ENCODE data around the gene PROCA1. TPM values are rescaled to one million over a fixed set of nuclear protein-coding genes. Genes with fewer than 3 reads are reported as not detected.

PROCA1 gene
- total and polyA plus RNA-seq, 9 of the 15 experiments (the other 6 are each of a cell fraction or from before 2014, with no cell fraction given), result 0.78 to 16.2 (median 5.6) TPM

DNA sequence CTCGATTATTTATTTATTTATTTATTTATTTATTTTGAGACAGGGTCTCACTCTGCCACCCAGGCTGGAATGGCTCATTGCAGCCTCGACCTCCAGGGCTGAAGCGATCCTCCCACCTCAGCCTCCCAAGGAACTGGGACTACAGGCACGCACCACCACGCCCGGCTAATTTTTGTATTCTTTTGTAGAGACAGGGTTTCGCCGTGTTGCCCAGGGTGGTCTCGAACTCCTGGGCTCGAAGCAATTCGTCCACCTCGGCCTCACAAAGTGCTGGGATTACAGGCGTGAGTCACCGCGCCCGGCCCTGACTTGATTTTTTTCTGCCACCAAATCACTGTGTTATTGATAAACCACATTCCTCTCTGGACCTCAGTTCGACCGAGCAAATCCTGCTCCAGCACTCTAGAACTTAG lies 7.3 kb upstream of the PROCA1 start (continued):
- TF ChIP-seq, protein P1, sequence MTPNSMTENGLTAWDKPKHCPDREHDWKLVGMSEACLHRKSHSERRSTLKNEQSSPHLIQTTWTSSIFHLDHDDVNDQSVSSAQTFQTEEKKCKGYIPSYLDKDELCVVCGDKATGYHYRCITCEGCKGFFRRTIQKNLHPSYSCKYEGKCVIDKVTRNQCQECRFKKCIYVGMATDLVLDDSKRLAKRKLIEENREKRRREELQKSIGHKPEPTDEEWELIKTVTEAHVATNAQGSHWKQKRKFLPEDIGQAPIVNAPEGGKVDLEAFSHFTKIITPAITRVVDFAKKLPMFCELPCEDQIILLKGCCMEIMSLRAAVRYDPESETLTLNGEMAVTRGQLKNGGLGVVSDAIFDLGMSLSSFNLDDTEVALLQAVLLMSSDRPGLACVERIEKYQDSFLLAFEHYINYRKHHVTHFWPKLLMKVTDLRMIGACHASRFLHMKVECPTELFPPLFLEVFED (CRISPR knock-in tag; conservative IDR thresholded peaks at IDR 0.05), result no peak
- TF ChIP-seq PHF21A (IDR thresholded peaks at IDR 0.05; ENCODE audit: borderline replicate concordance, low read depth), result no peak
- TF ChIP-seq GATAD2A (IDR thresholded peaks at IDR 0.05), result no peak
- TF ChIP-seq, protein P2, sequence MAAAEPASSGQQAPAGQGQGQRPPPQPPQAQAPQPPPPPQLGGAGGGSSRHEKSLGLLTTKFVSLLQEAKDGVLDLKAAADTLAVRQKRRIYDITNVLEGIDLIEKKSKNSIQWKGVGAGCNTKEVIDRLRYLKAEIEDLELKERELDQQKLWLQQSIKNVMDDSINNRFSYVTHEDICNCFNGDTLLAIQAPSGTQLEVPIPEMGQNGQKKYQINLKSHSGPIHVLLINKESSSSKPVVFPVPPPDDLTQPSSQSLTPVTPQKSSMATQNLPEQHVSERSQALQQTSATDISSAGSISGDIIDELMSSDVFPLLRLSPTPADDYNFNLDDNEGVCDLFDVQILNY (CRISPR knock-in tag; IDR thresholded peaks at IDR 0.05), result no peak
- TF ChIP-seq POU5F1 (IDR thresholded peaks at IDR 0.05; ENCODE audit: borderline replicate concordance, low read depth, low read length, partially characterized antibody), result no peak
- TF ChIP-seq, protein P3, sequence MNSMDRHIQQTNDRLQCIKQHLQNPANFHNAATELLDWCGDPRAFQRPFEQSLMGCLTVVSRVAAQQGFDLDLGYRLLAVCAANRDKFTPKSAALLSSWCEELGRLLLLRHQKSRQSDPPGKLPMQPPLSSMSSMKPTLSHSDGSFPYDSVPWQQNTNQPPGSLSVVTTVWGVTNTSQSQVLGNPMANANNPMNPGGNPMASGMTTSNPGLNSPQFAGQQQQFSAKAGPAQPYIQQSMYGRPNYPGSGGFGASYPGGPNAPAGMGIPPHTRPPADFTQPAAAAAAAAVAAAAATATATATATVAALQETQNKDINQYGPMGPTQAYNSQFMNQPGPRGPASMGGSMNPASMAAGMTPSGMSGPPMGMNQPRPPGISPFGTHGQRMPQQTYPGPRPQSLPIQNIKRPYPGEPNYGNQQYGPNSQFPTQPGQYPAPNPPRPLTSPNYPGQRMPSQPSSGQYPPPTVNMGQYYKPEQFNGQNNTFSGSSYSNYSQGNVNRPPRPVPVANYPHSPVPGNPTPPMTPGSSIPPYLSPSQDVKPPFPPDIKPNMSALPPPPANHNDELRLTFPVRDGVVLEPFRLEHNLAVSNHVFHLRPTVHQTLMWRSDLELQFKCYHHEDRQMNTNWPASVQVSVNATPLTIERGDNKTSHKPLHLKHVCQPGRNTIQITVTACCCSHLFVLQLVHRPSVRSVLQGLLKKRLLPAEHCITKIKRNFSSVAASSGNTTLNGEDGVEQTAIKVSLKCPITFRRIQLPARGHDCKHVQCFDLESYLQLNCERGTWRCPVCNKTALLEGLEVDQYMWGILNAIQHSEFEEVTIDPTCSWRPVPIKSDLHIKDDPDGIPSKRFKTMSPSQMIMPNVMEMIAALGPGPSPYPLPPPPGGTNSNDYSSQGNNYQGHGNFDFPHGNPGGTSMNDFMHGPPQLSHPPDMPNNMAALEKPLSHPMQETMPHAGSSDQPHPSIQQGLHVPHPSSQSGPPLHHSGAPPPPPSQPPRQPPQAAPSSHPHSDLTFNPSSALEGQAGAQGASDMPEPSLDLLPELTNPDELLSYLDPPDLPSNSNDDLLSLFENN (IDR thresholded peaks at IDR 0.05; ENCODE audit: low read depth in 2 of 2, low read length in 2 of 2), result no peak
- TF ChIP-seq, protein P4, sequence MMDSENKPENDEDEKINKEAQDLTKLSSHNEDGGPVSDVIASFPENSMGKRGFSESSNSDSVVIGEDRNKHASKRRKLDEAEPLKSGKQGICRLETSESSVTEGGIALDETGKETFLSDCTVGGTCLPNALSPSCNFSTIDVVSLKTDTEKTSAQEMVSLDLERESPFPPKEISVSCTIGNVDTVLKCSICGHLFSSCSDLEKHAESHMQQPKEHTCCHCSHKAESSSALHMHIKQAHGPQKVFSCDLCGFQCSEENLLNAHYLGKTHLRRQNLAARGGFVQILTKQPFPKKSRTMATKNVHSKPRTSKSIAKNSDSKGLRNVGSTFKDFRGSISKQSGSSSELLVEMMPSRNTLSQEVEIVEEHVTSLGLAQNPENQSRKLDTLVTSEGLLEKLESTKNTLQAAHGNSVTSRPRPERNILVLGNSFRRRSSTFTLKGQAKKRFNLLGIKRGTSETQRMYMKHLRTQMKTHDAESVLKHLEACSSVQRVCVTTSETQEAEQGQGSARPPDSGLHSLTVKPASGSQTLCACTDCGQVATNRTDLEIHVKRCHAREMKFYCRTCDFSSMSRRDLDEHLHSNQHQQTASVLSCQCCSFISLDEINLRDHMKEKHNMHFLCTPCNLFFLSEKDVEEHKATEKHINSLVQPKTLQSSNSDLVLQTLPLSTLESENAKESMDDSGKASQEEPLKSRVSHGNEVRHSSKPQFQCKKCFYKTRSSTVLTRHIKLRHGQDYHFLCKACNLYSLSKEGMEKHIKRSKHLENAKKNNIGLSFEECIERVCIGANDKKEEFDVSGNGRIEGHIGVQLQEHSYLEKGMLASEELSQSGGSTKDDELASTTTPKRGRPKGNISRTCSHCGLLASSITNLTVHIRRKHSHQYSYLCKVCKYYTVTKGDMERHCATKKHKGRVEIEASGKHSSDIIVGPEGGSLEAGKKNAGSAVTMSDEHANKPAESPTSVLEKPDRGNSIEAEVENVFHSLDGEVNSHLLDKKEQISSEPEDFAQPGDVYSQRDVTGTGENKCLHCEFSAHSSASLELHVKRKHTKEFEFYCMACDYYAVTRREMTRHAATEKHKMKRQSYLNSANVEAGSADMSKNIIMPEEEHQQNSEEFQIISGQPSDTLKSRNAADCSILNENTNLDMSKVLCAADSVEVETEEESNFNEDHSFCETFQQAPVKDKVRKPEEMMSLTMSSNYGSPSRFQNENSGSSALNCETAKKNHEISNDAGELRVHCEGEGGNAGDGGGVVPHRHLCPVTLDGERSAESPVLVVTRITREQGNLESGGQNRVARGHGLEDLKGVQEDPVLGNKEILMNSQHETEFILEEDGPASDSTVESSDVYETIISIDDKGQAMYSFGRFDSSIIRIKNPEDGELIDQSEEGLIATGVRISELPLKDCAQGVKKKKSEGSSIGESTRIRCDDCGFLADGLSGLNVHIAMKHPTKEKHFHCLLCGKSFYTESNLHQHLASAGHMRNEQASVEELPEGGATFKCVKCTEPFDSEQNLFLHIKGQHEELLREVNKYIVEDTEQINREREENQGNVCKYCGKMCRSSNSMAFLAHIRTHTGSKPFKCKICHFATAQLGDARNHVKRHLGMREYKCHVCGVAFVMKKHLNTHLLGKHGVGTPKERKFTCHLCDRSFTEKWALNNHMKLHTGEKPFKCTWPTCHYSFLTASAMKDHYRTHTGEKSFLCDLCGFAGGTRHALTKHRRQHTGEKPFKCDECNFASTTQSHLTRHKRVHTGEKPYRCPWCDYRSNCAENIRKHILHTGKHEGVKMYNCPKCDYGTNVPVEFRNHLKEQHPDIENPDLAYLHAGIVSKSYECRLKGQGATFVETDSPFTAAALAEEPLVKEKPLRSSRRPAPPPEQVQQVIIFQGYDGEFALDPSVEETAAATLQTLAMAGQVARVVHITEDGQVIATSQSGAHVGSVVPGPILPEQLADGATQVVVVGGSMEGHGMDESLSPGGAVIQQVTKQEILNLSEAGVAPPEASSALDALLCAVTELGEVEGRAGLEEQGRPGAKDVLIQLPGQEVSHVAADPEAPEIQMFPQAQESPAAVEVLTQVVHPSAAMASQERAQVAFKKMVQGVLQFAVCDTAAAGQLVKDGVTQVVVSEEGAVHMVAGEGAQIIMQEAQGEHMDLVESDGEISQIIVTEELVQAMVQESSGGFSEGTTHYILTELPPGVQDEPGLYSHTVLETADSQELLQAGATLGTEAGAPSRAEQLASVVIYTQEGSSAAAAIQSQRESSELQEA (IDR thresholded peaks at IDR 0.05; ENCODE audit: low read depth), result no peak
- no peak for TF ChIP-seq ZNF586 (CRISPR knock-in tag; conservative IDR thresholded peaks at IDR 0.05)
- TF ChIP-seq, protein P5, sequence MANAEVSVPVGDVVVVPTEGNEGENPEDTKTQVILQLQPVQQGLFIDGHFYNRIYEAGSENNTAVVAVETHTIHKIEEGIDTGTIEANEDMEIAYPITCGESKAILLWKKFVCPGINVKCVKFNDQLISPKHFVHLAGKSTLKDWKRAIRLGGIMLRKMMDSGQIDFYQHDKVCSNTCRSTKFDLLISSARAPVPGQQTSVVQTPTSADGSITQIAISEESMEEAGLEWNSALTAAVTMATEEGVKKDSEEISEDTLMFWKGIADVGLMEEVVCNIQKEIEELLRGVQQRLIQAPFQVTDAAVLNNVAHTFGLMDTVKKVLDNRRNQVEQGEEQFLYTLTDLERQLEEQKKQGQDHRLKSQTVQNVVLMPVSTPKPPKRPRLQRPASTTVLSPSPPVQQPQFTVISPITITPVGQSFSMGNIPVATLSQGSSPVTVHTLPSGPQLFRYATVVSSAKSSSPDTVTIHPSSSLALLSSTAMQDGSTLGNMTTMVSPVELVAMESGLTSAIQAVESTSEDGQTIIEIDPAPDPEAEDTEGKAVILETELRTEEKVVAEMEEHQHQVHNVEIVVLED (CRISPR knock-in tag; IDR thresholded peaks at IDR 0.05), result no peak
- TF ChIP-seq SMARCA5 (IDR thresholded peaks at IDR 0.05), result peak; percentile 19; the same call in 1 of the 2 replicates
